Muscle of leg (tissue), 11 donors: ENCODE data around the gene NR2C2. TPM values are rescaled to one million over a fixed set of nuclear protein-coding genes. Genes with fewer than 3 reads are reported as not detected.

ENCODE experiments used
- DNase-seq: peaks from one replicate; pipeline ENCODE4 v3.0.0; 2013
- H3K27ac ChIP-seq: one replicate; pipeline ENCODE4 v1.5.1; 2013; ENCODE audit warnings: mild to moderate bottlenecking, low read length, control low read depth
- H3K27me3 ChIP-seq: one replicate; pipeline ENCODE4 v1.6.1; 2013; ENCODE audit warnings: low read length; ENCODE audit not compliant: control insufficient read depth, insufficient read depth
- H3K36me3 ChIP-seq: one replicate; pipeline ENCODE4 v1.6.1; 2013; ENCODE audit warnings: low read length; ENCODE audit not compliant: control insufficient read depth, insufficient read depth
- H3K4me1 ChIP-seq: one replicate; pipeline ENCODE4 v1.6.1; 2013; ENCODE audit warnings: low read length; ENCODE audit not compliant: control insufficient read depth, insufficient read depth
- H3K4me3 ChIP-seq: one replicate; pipeline ENCODE4 v1.5.1; 2013; ENCODE audit warnings: low read length, control low read depth
- H3K9me3 ChIP-seq: replicated peaks from 2 replicates; pipeline ENCODE4 v1.6.1; 2013; ENCODE audit warnings: low read depth, low read length; ENCODE audit not compliant: control insufficient read depth
- WGBS: methylation state at CpG from one replicate; pipeline ENCODE4 v1.1.5; 2013; ENCODE audit warnings: missing lambda C conversion rate; ENCODE audit not compliant: insufficient coverage; 5-methylcytosine and 5-hydroxymethylcytosine counted together
- polyA plus RNA-seq, 8 donors: library from polyadenylated mRNA; unstranded; fragments of 120-200 nt; gene quantifications; one replicate each; pipeline versions ENCODE4 v1.2.1 to v1.2.3, GENCODE V29; 2013; ENCODE audit warnings: inconsistent platforms in 1 of 8, low replicate concordance in 1 of 8; ENCODE audit not compliant: insufficient read length in 8 of 8, insufficient read depth in 1 of 8
- total RNA-seq: library from RNA; stranded (reverse); fragments of 120-200 nt; gene quantifications from one replicate; pipeline ENCODE4 v1.2.4, GENCODE V29; 2013

NR2C2 gene
- total and polyA plus RNA-seq, 9 donors, result 24.5 to 41.6 (median 29.8) TPM

DNA sequence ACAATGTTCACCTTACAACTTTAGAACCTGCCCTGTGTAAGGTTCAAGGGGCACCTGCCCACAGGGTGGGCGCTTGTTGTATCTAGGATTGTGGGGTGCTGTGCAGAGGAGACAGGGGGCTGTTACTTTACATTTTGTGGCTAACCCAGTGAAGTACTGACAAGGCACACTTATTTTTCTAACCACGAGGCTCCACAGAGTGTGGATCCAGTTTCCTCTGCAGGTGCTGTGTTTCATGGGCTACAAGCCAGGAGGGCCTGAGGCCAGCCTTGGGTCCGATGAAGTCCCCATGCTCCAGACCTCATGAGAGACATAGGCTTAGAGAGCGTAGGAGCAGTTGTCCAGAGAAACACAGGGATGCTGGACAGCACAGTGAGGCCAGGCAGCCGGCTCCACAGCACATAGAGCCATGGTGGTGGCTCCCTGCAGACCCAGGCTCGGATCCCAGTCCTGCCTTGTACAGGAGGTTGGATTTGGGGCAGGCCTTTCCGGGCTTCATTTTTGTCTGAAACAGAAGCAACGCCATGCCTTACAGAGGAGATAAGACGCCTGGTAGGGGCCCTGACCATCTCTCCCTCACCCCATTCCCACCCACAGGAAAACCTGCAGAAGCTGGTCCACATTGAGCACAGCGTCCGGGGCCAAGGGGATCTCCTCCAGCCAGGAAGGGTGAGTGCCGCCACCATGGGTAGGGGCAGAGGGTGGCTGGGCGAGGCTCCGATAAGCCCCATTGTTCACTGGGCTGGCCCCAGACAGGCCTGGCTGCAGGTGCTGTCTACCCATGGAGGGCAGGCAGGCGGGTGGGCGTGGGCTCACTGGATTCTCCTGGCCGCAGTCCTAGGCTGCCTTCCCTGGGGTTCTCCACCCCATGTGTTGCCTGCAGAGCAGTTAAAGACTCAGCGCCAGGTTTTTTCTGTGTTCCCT is 40.1 kb upstream of the NR2C2 start:
- peaks cover 13% of the 10 kb centered on the region for H3K36me3 ChIP-seq
- H3K4me3 ChIP-seq, result no peak overlapping the region
- no peaks in the 10 kb centered on the region for H3K27me3 ChIP-seq
- DNase-seq, result peak; percentile 53
- 35% methylated on average over 13 of the region's 18 CpGs for WGBS
- peak overlapping the region; percentile 6 for H3K27ac ChIP-seq
- H3K4me1 ChIP-seq, result peaks cover 21% of the 10 kb centered on the region
- H3K9me3 ChIP-seq, result peaks cover 4% of the 10 kb centered on the region

DNA sequence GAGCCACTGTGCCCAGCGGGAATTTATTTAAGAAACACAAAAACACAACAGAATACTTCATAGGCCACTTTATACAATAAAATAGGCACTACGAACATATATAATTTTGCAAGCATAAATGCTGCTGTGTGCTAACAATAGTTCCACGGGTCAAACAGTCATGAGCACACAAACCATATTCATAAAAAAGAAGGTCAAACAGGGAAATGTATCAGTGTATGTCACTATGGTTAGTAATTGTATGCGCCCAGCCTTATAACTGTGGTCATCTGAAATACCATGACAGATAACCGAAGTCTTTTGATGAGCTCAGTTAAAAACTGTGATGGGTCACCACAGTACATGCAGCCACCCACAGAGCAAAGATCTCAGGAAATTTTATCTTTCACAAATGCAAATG is 38.1 kb upstream of the NR2C2 start:
- Histone ChIP-seq H3K36me3 (peaks cover 15% of the 10 kb centered on the region), H3K4me1 (peaks cover 15% of the 10 kb centered on the region), H3K9me3 (peaks cover 4% of the 10 kb centered on the region), H3K4me3 (no peak overlapping the region), H3K27me3 (no peaks in the 10 kb centered on the region), H3K27ac (no peak overlapping the region)
- DNase-seq, result no peak
- no CpG with 5 or more reads among the region's 5 CpGs for whole genome bisulfite sequencing

DNA sequence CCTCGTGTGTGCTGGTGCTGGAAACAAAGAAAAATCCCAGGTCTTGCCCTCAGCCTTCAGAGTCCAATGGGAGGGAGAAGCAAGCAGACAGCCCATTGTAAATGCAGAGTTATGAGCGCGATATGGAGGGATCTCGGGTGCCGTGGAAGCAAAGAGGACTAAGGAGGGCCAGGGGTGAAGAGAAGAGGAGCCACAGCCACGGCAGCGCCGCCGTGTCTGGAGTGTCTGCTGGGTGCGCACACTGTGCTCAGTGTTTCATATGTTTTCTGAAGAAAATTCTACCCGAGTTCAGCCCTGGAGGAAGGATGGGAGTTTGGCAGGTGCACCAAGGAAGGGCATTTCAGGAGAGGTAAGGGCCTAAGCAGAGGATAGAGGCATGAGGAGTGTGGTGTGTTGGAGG is 35.7 kb upstream of the NR2C2 start:
- H3K36me3 ChIP-seq, result peaks cover 15% of the 10 kb centered on the region
- H3K27ac ChIP-seq, result no peak overlapping the region
- no peaks in the 10 kb centered on the region for H3K9me3 ChIP-seq
- 88% methylated on average over 11 of the region's 11 CpGs for WGBS
- peaks cover 12% of the 10 kb centered on the region for H3K4me1 ChIP-seq
- no peak for DNase-seq
- H3K27me3 ChIP-seq, result no peaks in the 10 kb centered on the region
- H3K4me3 ChIP-seq, result no peak overlapping the region

DNA sequence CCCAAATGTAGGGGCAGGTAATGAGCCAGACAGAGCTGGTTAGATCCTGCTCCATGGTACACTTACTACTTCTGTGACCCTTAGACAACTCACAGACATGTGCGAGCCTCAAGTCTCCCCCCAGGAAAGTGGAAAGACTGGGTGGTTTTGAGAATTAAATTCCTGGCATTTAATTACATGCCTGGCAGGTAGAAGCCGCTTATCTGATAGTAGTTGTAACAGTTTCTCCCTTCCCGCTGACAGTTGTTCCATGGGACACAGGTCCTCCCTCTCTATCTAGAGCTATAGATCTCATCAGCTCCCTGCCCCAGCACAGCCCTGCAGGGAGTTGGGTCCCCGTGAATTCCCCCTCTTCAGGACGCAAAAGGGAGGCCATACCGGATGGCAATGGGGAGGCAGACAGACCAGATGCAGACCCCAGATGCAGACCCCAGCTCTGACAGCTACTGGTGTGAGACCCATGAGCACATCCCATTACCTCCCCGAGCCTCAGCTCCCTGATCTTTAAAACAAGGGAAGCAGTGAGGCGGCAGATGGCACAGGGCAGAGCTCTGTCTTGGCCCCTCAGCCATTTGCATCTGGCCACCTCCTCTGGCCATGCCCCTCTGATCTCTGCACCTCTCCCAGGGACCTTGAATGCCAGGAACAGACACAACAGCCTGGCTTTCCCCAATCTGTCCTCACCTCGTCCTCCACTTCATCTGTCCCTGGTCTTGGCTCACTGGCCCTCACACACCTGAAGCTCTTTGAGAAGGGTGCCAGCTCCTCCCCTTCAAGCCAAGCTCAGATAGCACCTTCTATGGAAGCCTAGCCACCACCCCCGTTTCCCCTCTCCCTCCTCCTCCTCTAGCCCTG is 34.1 kb upstream of the NR2C2 start:
- H3K4me3 ChIP-seq, result no peak overlapping the region
- 67% methylated on average over 7 of the region's 10 CpGs for WGBS
- DNase-seq, result no peak
- no peaks in the 10 kb centered on the region for H3K9me3 ChIP-seq
- peaks cover 15% of the 10 kb centered on the region for H3K36me3 ChIP-seq
- H3K27me3 ChIP-seq, result no peaks in the 10 kb centered on the region
- H3K4me1 ChIP-seq, result peaks cover under 1% of the 10 kb centered on the region
- H3K27ac ChIP-seq, result no peak overlapping the region

DNA sequence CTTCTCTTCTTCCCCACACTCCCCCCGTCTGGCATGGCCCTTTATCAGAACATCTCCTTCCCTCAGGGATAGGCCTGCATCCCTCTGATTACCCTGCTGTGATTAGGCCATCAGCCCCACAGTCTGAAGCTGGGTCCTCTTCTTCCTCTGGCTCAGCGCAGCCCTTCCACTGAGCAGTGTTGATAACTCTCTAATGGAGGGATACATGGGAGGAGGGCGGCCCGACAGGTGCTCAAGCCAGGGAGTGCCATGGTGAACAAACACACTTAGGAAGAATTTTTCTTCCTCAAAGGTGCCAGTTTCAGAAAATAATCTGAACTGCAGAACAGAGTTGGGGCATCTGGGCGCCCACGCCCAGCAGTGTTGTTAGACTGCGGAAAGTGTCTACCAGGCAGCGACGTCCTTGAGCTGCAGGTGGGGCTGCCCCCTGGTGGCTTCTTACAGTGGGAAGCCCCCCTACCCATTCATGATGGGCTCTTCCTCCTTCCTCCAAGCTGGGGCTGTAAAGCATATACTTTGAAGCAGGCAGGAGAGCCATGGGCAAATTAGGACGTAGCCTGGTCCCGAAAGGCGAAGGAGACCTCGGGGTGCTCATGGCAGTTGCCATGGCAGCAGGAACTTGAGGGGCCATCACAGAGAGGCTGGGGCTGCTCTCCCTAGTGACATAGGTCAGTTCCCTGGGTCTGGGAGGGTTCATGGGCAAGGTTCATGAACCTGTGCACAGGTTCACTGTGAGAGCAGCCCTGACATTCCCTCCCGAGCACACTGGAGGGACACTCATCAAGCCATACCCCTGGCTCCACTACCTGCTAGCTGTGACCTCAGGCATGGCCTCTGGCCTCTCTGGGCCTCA is 33.2 kb upstream of the NR2C2 start:
- DNase-seq, result no peak
- 68% methylated on average over 11 of the region's 14 CpGs for WGBS
- no peaks in the 10 kb centered on the region for H3K4me1 ChIP-seq
- peaks cover 15% of the 10 kb centered on the region for H3K36me3 ChIP-seq
- H3K27me3 ChIP-seq, result no peaks in the 10 kb centered on the region
- H3K4me3 ChIP-seq, result no peak overlapping the region
- no peak overlapping the region for H3K27ac ChIP-seq
- no peaks in the 10 kb centered on the region for H3K9me3 ChIP-seq

DNA sequence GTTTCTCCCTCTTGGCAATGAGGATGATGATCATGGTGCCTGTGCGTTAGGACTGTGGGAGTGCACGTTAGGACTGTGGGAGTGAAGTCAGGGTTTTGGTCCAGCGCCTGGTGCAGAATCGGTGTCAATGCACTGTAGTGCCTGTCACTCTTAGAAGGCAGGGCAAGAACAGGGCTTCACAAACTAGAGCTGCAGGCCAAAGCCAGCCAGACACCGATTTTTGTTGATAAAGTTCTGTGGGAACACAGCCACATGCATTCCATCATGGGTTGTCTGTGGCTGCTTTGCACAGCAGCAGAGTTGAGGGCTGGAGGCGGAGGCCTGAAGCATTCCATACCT is 32.6 kb upstream of the NR2C2 start:
- Histone ChIP-seq H3K4me1 (no peaks in the 10 kb centered on the region), H3K27me3 (no peaks in the 10 kb centered on the region), H3K4me3 (no peak overlapping the region), H3K27ac (no peak overlapping the region), H3K9me3 (no peaks in the 10 kb centered on the region), H3K36me3 (peaks cover 15% of the 10 kb centered on the region)
- no peak for DNase-seq
- 71% methylated on average over 3 of the region's 6 CpGs for WGBS

DNA sequence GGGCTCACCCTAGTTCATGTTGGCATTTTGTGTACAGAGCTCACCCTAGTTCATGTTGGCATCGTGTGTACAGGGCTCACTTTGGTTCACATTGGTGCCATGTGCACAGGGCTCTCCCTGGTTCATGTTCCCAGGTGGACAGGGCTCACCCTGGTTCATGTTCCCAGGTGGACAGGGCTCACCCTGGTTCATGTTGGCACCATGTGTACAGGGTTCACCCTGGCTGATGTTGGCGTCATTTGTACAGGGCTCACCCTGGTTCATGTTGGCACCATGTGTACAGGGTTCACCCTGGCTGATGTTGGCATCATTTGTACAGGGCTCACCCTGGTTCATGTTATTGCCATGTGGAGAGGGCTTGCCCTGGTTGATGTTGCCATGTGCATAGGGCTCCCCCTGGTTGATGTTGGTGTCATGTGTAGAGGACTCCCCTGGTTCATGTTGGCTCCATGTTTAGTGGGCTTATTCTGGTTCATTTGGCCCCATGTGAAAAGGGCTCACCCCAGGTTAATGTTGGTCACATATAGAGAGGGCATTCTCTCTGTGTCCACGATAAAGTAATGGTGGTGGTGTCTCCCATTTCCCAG is 31.7 kb upstream of the NR2C2 start:
- 82% methylated on average over 2 of the region's 3 CpGs for WGBS
- Histone ChIP-seq H3K27ac (no peak overlapping the region), H3K9me3 (no peaks in the 10 kb centered on the region), H3K36me3 (peaks cover 12% of the 10 kb centered on the region), H3K4me3 (no peak overlapping the region), H3K27me3 (no peaks in the 10 kb centered on the region), H3K4me1 (no peaks in the 10 kb centered on the region)
- DNase-seq, result no peak

DNA sequence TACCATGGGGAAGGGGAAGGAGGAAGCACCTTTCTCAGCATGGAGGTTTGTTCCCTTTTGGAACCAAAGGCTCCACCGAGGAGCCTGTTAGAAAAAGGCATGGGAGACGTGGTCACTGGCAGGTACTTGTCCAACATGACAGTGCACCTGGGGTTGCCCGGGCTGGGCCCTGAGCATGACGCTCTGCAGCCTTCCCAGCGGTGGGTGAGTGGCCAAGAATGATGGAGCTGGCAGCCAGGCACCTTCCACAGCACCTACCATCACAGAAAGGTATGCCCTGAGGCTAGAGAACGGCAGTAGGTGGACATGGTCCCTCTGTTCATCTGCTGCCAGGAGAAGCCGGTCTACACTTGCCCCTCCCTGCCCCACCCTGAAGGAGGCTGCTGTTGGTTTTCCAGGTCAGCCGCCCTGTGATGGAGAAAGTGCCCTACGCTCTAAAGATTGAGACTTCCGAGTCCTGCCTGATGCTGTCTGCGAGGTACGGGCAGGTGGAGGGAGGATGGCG is 29.0 kb upstream of the NR2C2 start:
- no peak for DNase-seq
- H3K4me3 ChIP-seq, result no peak overlapping the region
- peaks cover 3% of the 10 kb centered on the region for H3K4me1 ChIP-seq
- no peaks in the 10 kb centered on the region for H3K27me3 ChIP-seq
- no peaks in the 10 kb centered on the region for H3K9me3 ChIP-seq
- WGBS, result 84% methylated on average over 6 of the region's 13 CpGs
- H3K27ac ChIP-seq, result no peak overlapping the region
- peaks cover 5% of the 10 kb centered on the region for H3K36me3 ChIP-seq

DNA sequence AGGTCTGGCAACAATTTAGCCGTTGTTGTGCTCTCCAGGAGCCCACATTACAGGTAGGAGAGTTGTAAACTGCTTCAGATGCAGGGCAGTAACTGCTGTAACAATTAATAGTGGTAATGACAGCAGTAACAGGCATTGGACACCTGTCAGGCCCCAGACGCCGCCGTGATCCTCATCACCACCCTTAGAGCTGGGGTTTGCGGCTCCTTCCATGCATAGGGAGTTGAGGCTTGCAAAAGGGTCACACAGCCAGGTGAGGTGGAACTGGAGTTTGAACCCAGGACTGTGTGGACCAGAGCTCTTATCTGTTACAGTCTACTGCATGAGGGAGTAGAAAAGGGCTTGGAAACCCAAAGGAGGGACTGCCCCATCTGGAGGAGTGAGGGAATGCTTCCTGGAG is 26.8 kb upstream of the NR2C2 start:
- H3K4me1 ChIP-seq, result peaks cover 3% of the 10 kb centered on the region
- H3K27ac ChIP-seq, result no peak overlapping the region
- 50% methylated on average over 1 of the region's 5 CpGs for WGBS
- no peaks in the 10 kb centered on the region for H3K9me3 ChIP-seq
- H3K36me3 ChIP-seq, result peaks cover 8% of the 10 kb centered on the region
- no peaks in the 10 kb centered on the region for H3K27me3 ChIP-seq
- no peak overlapping the region for H3K4me3 ChIP-seq
- no peak for DNase-seq
